Myocyte (in vitro differentiated cells): ENCODE data around the gene PAPPA2. TPM values are rescaled to one million over a fixed set of nuclear protein-coding genes. Genes with fewer than 3 reads are reported as not detected.
"Not testable (repeated sequence)": the region's sequence is repeated elsewhere in the genome, so short reads cannot be mapped to it uniquely, and the experiment has no call there.

Experiments
- DNase-seq: peaks from one replicate; pipeline ENCODE4 v3.0.0-alpha.2; 2012; ENCODE audit warnings: low read depth
- total RNA-seq: library from RNA; depleted of rRNA; stranded (reverse); fragments of >200 nt; gene quantifications from 2 replicates; pipeline ENCODE4 v1.2.3, GENCODE V29; 2014

The PAPPA2 gene
- total RNA-seq, 1 donor from 2014 or later, result 0.75 TPM

- no peak for DNase-seq
Measured at GRCh38 chr1:176601348-176601747, 138.4 kb downstream of the PAPPA2 start.

- DNase-seq, result no peak
Measured at GRCh38 chr1:176602388-176603004, 139.5 kb downstream of the PAPPA2 start.

DNA sequence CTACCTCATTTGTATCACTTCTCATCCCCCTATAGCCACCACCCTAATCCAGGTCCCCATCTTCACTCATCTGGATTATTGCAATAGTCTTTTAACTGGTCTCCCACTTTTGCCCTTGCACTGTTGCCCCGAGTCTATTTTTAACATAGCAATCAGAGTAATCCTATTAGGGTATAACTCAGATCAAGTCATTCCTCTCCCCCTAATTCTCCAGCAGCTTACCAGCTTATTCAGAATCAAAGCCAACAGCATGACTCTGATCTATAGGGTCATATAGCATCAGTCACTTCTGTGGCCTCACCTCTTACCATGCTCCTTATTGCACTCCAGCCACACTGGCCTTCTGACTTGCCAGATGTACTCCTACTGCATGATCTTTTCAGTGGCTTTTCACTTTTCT lies 140.7 kb downstream of the PAPPA2 start:
- no peak for DNase-seq

GRCh38 chr1:176604461-176604860 lies 141.5 kb downstream of the PAPPA2 start:
- DNase-seq, result no peak

GRCh38 chr1:176605176-176605575 lies 142.2 kb downstream of the PAPPA2 start:
- DNase-seq, result no peak

DNA sequence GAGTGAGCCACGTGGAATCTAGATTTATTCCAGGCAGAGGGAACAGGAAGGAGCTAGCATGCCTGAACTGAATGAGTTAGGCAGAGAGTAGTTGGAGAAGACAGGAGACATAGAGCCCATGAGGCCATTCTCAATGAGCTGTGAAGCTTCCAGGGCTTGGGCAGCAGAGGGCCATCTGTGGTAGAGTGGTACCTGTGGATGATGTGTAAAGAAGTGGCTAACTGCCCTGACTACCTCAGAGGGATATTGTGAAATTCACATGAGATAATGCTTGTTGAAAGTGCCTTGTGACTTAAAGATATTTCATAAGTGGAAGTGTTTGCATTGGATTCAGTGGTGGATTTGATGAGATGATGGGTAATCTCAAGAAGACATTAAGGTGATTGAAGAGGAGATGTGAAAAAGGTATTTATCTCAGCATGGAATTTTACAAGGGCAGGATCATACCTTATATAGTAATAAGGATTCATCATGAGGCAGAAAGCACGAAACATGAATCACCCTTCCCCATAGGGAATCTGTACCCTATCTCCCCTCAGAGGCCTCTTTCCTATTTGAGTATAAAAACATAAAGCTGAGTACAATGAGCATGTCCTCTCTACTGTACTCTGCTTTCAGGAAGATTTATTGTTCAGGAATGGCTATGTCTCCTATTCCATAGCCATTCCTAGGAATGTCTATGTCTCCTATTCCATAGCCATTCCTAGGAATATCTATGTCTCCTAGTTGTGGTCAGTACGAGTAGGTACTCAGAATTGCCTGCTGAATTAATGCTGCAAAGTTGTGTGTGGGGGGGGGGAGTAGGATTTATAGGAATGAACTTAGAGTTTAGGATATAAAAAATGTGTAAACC lies 146.8 kb downstream of the PAPPA2 start:
- DNase-seq, result no peak

- no peak for DNase-seq
Measured at GRCh38 chr1:176612791-176613190, 149.8 kb downstream of the PAPPA2 start.

DNA sequence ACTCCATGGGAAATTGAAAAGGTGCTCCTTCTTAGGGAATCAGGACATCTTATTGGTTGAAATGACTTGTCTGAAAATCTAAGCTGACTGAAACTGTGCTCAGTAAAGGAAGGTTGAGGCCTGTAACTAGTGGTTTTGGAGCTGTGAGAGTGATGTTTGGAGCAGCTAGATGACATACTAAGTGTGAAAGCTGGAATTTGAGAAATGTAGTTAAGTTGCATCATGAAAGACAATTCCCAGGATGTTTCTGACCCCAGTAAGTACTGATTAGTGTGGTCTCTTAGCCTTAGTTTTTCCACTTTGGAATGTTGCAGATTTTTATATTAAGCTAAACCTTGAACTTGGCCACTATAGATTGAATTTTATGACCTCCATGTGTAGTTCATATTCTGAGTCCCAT lies 154.9 kb downstream of the PAPPA2 start:
- DNase-seq, result no peak

GRCh38 chr1:176619261-176619660 lies 156.3 kb downstream of the PAPPA2 start:
- no peak for DNase-seq

GRCh38 chr1:176625365-176625764 lies 162.4 kb downstream of the PAPPA2 start:
- no peak for DNase-seq

GRCh38 chr1:176626572-176627061 lies 163.6 kb downstream of the PAPPA2 start:
- DNase-seq, result no peak

- no peak for DNase-seq
Measured at GRCh38 chr1:176628775-176629174, 165.8 kb downstream of the PAPPA2 start.

- DNase-seq, result not testable (repeated sequence)
Measured at GRCh38 chr1:176634733-176635132, 171.8 kb downstream of the PAPPA2 start.

DNA sequence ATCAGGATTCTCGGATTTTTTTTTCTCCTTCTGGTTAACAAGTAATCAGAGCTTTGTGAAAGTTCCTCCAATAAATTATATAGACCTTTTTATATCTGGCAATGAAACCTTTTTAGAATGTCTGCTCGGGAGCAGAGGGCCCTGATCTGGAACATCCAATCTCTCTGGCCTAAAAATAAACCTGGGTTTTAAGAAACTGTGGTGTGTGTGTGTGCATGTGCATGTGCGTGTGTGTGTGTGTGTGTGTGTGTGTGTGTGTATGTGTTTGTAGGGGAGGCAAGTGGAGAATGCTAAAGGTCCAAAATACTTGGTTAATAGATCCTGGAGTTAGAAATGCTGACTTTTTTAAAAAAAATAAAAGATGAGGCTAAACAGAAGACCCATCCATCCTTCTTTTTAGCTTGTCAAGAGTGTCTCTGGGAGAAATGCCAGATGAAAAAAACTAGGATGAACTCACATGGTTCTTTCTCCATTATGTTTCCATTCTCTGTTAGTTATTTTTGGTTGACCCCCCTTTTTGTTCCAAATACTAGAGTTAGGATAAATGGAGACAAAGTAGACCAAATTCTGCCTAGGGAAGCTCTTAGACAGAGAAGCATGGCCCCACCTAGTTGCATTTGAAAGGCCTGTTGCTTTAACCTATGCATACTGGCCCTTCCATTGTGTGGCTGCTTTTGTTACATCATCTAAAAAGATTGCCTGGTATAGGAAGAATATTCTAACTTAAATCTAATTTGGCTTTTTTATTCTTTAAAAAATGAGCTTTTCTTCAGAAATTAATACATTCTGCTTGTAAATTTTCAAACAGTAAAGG lies 175.9 kb downstream of the PAPPA2 start:
- no peak for DNase-seq

DNA sequence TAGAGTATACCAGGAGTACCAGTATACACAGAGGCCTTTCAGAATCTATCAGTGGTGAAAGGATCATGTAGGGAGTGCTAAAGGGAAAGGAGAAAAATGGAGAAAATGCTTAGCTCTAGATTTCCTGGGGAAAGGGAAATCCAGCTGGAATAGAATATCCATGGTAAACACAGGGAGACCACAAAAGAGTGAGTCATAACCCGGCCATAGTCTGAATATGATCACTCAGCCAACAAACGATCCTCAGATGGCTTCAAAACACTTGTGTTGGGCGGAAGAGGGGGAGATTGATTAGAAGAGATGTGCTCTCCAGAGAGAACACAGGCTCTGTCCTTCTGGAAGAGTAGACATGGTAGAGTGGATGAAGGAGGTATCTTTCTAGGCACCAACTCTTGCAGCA lies 180.6 kb downstream of the PAPPA2 start:
- no peak for DNase-seq

GRCh38 chr1:176648556-176648955 lies 185.6 kb downstream of the PAPPA2 start:
- no peak for DNase-seq

DNA sequence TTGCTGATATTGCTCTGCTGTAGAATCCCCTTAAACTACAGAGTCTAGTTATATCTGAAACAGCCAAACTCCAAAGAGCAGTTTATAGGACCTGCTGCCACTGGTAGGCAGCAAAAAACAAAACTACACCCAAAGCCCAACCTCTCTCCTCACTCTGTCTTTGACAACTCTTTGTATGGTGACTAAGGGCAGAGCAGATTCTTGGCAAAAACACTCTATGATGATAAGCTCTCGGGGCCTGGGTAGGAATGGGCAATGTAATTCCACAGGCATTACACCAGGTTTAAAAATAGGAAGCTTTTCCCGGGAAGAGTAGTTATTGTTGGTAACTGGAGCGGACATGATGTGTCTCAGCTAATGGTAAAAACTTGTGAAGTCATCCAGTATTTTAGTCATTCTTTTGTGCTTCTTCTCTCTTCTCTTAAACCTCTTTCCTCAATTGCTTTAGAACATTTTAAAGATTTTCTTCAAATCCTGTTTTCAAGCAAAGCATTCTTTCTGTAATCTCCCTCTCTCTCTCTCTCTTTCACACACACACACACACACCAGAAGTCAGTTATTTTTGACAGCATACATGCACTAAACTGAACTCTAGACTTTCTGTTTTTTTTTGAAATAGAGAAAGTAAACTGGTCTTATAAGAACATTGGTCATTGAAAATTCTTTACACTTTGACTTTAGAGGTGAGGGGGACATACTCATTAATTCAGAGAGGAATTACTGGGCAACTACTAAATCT lies 193.5 kb downstream of the PAPPA2 start:
- DNase-seq, result peak; percentile 65

DNA sequence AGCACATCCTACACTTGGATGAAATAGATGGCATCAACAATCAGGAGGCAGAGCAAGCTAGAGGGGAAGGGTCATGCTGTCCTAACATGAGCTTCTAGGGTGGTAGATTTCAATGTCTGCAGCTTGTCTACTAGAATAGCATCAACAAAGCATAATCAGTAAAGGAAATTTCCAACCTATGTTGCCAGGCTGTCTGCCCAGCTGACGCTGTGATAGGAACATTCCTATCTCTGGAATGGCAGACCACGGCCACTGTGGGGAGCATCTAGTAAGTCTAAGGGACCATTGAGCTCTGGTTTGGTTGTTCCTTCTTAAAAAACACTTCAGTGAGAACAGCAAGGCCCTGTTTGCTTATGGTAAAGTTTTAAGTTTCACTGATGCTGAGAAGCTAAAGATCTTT lies 206.8 kb downstream of the PAPPA2 start:
- DNase-seq, result no peak

DNA sequence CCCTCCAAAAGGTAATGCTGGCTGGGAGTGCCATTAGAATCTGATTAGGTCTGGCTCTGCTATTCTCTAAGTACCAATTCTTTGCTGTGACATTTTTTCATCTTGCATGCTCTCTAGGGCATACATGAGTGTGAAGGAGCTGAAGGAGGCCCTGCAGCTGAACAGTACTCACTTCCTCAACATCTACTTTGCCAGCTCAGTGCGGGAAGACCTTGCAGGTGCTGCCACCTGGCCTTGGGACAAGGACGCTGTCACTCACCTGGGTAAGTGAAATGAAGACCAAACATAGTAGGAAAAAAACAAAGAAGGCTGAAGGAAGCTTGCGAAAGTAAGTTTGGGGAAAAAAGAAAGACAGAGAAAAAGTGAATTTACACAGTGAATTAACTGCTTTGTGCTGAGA lies 207.9 kb downstream of the PAPPA2 start:
- DNase-seq, result no peak

GRCh38 chr1:176682830-176683535 lies 220.0 kb downstream of the PAPPA2 start:
- DNase-seq, result no peak
